ENCODE measurements around the gene LRRC8C. TPM values are rescaled to one million over a fixed set of nuclear protein-coding genes. Genes with fewer than 3 reads are reported as not detected.

Gene LRRC8C
- total and polyA plus RNA-seq, 7 donors: 0.69 to 7.8 (median 3.8) TPM

DNA sequence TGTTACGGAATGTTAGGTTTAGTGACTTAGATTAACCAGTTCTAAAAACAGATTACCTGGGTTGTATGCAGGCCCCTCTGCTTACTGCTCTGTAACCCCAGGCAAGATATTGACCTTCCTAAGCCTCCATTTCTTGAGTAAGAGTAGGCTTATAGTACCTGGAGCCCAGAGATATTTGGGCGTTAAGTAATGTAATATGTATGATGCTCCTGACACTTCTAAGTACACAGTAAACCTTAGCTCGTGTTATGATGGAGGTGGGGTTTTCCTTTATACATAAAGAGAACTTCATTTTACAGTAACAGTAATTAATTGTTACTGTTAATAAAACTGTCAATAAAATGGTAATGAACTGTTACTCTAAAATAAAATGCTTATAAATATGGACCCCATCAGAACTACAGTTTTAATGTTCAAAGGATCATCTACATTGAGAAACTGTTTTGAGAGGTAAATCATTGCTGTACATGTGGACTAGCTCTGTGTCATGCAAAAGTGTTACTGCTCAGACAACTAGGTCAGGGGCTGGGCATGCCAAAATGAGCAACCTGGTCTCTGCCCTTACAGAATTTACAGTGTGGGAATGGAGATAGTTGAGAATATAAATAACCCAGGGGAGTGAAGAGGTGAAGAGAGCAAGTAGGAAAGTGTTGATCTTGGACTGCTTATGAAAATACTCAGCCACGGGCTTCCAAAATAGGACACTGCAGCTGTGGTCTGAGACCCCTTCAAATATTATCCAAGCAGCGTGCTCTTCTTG, 26.6 kb downstream of the LRRC8C start:
- Histone ChIP-seq H3K9me3 (no peaks in the 10 kb centered on the region), H3K4me1 (no peaks in the 10 kb centered on the region), H3K4me3 (no peak overlapping the region), H3K27ac (no peak overlapping the region), H3K27me3 (no peaks in the 10 kb centered on the region), H3K36me3 (no peaks in the 10 kb centered on the region)
- intact Hi-C loops (cut with DNase I): no loop called here
- 82 to 87% methylated on average over 5 of the region's 5 CpGs for WGBS, 2 donors
- DNase-seq: no peak
- no peak for TF ChIP-seq POLR2A (IDR thresholded peaks at IDR 0.05)
- TF ChIP-seq EP300 (IDR thresholded peaks at IDR 0.05): no peak
- TF ChIP-seq, protein P1, sequence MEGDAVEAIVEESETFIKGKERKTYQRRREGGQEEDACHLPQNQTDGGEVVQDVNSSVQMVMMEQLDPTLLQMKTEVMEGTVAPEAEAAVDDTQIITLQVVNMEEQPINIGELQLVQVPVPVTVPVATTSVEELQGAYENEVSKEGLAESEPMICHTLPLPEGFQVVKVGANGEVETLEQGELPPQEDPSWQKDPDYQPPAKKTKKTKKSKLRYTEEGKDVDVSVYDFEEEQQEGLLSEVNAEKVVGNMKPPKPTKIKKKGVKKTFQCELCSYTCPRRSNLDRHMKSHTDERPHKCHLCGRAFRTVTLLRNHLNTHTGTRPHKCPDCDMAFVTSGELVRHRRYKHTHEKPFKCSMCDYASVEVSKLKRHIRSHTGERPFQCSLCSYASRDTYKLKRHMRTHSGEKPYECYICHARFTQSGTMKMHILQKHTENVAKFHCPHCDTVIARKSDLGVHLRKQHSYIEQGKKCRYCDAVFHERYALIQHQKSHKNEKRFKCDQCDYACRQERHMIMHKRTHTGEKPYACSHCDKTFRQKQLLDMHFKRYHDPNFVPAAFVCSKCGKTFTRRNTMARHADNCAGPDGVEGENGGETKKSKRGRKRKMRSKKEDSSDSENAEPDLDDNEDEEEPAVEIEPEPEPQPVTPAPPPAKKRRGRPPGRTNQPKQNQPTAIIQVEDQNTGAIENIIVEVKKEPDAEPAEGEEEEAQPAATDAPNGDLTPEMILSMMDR (IDR thresholded peaks at IDR 0.05): no peak
- TF ChIP-seq POLR2AphosphoS5 (IDR thresholded peaks at IDR 0.05): no peak

- no peak overlapping the region for H3K4me3 ChIP-seq
- no peak overlapping the region for H3K27ac ChIP-seq
- no peaks in the 10 kb centered on the region for H3K27me3 ChIP-seq
- no peak for DNase-seq
- intact Hi-C loops (cut with DNase I): no loop called here
- no peaks in the 10 kb centered on the region for H3K9me3 ChIP-seq
- H3K36me3 ChIP-seq: no peaks in the 10 kb centered on the region
- no peaks in the 10 kb centered on the region for H3K4me1 ChIP-seq
- no peak for TF ChIP-seq POLR2A (IDR thresholded peaks at IDR 0.05)
- no peak for TF ChIP-seq EP300 (IDR thresholded peaks at IDR 0.05)
- TF ChIP-seq POLR2AphosphoS5 (IDR thresholded peaks at IDR 0.05): no peak
- TF ChIP-seq, protein P1 (IDR thresholded peaks at IDR 0.05): no peak
- 65 to 74% methylated on average over 3 of the region's 3 CpGs for WGBS, 2 donors
Measured at GRCh38 chr1:89660224-89661061, 27.5 kb downstream of the LRRC8C start.

DNA sequence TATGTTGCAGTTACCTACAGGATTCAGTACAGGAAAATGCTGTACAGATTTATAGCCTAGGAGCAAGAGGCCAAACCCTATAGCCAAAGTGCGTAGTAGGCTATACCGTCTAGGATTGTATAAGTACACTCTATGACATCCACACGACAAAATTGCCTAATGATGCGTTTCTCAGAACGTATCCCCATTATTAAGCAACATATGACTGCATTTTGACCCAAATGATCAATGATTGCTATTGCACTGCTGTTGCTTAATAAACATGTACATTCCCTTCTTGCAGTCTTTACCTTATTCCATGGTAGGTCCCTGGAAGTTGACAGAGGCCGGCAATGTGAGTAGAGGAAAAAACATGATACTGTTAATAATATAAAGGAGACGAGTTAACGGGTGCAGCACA, 33.0 kb downstream of the LRRC8C start:
- H3K4me1 ChIP-seq: no peaks in the 10 kb centered on the region
- 95 to 96% methylated on average over 8 of the region's 8 CpGs for WGBS, 2 donors
- TF ChIP-seq POLR2A (IDR thresholded peaks at IDR 0.05) (no peak), EP300 (IDR thresholded peaks at IDR 0.05) (no peak)
- TF ChIP-seq, protein P1 (IDR thresholded peaks at IDR 0.05): no peak
- H3K36me3 ChIP-seq: no peaks in the 10 kb centered on the region
- H3K27ac ChIP-seq: no peak overlapping the region
- intact Hi-C loops (cut with DNase I): no loop called here
- H3K4me3 ChIP-seq: no peak overlapping the region
- DNase-seq: no peak
- H3K9me3 ChIP-seq: no peaks in the 10 kb centered on the region
- H3K27me3 ChIP-seq: no peaks in the 10 kb centered on the region

- intact Hi-C loops (cut with DNase I): no loop called here
- no peaks in the 10 kb centered on the region for H3K27me3 ChIP-seq
- H3K4me1 ChIP-seq: no peaks in the 10 kb centered on the region
- no peaks in the 10 kb centered on the region for H3K36me3 ChIP-seq
- no peak overlapping the region for H3K27ac ChIP-seq
- 67 to 88% methylated on average over 1 of the region's 1 CpG for WGBS, 2 donors
- TF ChIP-seq POLR2A (IDR thresholded peaks at IDR 0.05) (no peak), EP300 (IDR thresholded peaks at IDR 0.05) (no peak), POLR2AphosphoS5 (IDR thresholded peaks at IDR 0.05) (no peak)
- TF ChIP-seq, protein P1 (IDR thresholded peaks at IDR 0.05): no peak
- DNase-seq: no peak
- no peaks in the 10 kb centered on the region for H3K9me3 ChIP-seq
- H3K4me3 ChIP-seq: no peak overlapping the region
Measured at GRCh38 chr1:89666640-89667039, 33.7 kb downstream of the LRRC8C start.

Measured in sigmoid colon (tissue), 7 donors.